T-cell (primary cell): Measurements from ENCODE around the gene LGALS3BP. TPM values are rescaled to one million over a fixed set of nuclear protein-coding genes. Genes with fewer than 3 reads are reported as not detected.

Source experiments
- ATAC-seq, 4 experiments: fragments of 200-7000 bp in 3 of 4; fragments of 150-1000 bp in 1 of 4; cut with Tn5 transposase; replicated peaks in 1 of 4; 1 replicate in 3 of 4; 2 replicates in 1 of 4; pipeline ENCODE4 v1.10.0; 2021; ENCODE audit warnings: moderate library complexity in 3 of 4, mild to moderate bottlenecking in 2 of 4, moderate number of reproducible peaks in 1 of 4
- CTCF ChIA-PET, 2 donors: fragments of 300-600 bp; sonication (Branson Sonifier 250); formaldehyde crosslinking; loops; one replicate each; lab custom pipeline; 2022; ENCODE audit warnings: antibody characterized with exemption in 2 of 2; lab: Charles Lee
- POLR2A ChIA-PET, 2 donors: fragments of 300-600 bp; sonication (Branson Sonifier 250); formaldehyde crosslinking; loops; one replicate each; lab custom pipeline; 2022; ENCODE audit warnings: antibody characterized with exemption in 2 of 2; lab: Charles Lee
- DNase-seq, 35 experiments: peaks; one replicate each; pipeline versions ENCODE4 v3.0.0 to v3.0.0-alpha.2; 2013 to 2023
- H3K27ac ChIP-seq: one replicate; pipeline ENCODE4 v1.5.1; 2013; ENCODE audit warnings: low read length
- H3K27me3 ChIP-seq, 2 experiments: replicated peaks in 1 of 2; 1 replicate in 1 of 2; 2 replicates in 1 of 2; pipeline versions ENCODE4 v1.6.1 to v1.7.0; 2013; ENCODE audit warnings: low read length in 1 of 2, mixed read lengths in 1 of 2; ENCODE audit not compliant: control insufficient read depth in 2 of 2, insufficient read depth in 2 of 2; ENCODE audit errors: extremely low read depth in 1 of 2
- H3K36me3 ChIP-seq, 2 donors: 1 replicate in 1 of 2; 2 replicates in 1 of 2; pipeline versions ENCODE4 v1.6.1 to v1.7.0; 2013; ENCODE audit warnings: low read length in 1 of 2; ENCODE audit not compliant: control insufficient read depth in 2 of 2, insufficient read depth in 1 of 2; ENCODE audit errors: extremely low read depth in 1 of 2
- H3K4me1 ChIP-seq, 2 experiments: 1 replicate in 1 of 2; 2 replicates in 1 of 2; pipeline versions ENCODE4 v1.6.1 to v1.7.0; 2013; ENCODE audit warnings: low read length in 2 of 2, mixed read lengths in 1 of 2; ENCODE audit not compliant: insufficient read depth in 2 of 2, control insufficient read depth in 1 of 2; ENCODE audit errors: extremely low read depth in 1 of 2
- H3K4me3 ChIP-seq, 2 donors: 1 replicate in 1 of 2; 2 replicates in 1 of 2; pipeline versions ENCODE4 v1.5.1 to v1.7.0; 2013; ENCODE audit warnings: mild to moderate bottlenecking in 2 of 2, low read length in 1 of 2, moderate library complexity in 1 of 2; ENCODE audit not compliant: control insufficient read depth in 1 of 2; ENCODE audit errors: extremely low read depth in 1 of 2
- H3K9me3 ChIP-seq: 2 replicates; pipeline ENCODE4 v1.7.0; 2013
- H3K27ac Mint-ChIP-seq, 2 donors: one replicate each; pipeline ENCODE4 v1.8.0; 2020 to 2021; ENCODE audit warnings: mild to moderate bottlenecking in 2 of 2, mixed read lengths in 2 of 2
- H3K27me3 Mint-ChIP-seq, 2 donors: one replicate each; pipeline ENCODE4 v1.8.0; 2021 to 2022; ENCODE audit warnings: mixed read lengths in 2 of 2
- H3K36me3 Mint-ChIP-seq: one replicate; pipeline ENCODE4 v1.8.0; 2021; ENCODE audit warnings: mixed read lengths
- H3K4me1 Mint-ChIP-seq, 3 donors: one replicate each; pipeline ENCODE4 v1.8.0; 2020 to 2022; ENCODE audit warnings: mixed read lengths in 3 of 3, mild to moderate bottlenecking in 1 of 3
- H3K4me3 Mint-ChIP-seq, 3 donors: one replicate each; pipeline ENCODE4 v1.8.0; 2020 to 2022; ENCODE audit warnings: mild to moderate bottlenecking in 3 of 3, mixed read lengths in 3 of 3, moderate library complexity in 3 of 3
- H3K9me3 Mint-ChIP-seq, 3 donors: one replicate each; pipeline ENCODE4 v1.8.0; 2020 to 2022; ENCODE audit warnings: mixed read lengths in 3 of 3
- WGBS: methylation state at CpG from one replicate; pipeline ENCODE4 v1.1.5; 2013; ENCODE audit warnings: missing lambda C conversion rate; ENCODE audit not compliant: insufficient coverage; 5-methylcytosine and 5-hydroxymethylcytosine counted together
- total RNA-seq, 35 experiments: library from RNA in 6 of 35; stranded (reverse) in 6 of 35; fragments of 120-200 nt in 1 of 35; gene quantifications; one replicate each; pipeline versions ENCODE4 v1.2.1 to v1.2.4 and lab custom pipeline; 2013 to 2026

The LGALS3BP gene
- total RNA-seq, 5 donors from 2014 or later (not counting 1 experiment from before 2014, with no cell fraction given), result 28.2 to 80.7 (median 51.6) TPM

GRCh38 chr17:79014158-79014758 is 34.5 kb upstream of the LGALS3BP start:
- no peak overlapping the region for H3K27ac ChIP-seq
- Mint-ChIP-seq H3K36me3 (no peaks in the 10 kb centered on the region), H3K4me1 (peaks cover 7 to 15% (median 11%) of the 10 kb centered on the region in 3 donors), H3K9me3 (peaks cover 0 to 4% (median 0%) of the 10 kb centered on the region in 3 donors), H3K4me3 (no peak overlapping the region), H3K27ac (no peak overlapping the region), H3K27me3 (peaks cover 4 to 7% of the 10 kb centered on the region in 2 donors)
- ATAC-seq, result no peak
- no peaks in the 10 kb centered on the region for H3K27me3 ChIP-seq
- no peaks in the 10 kb centered on the region for H3K9me3 ChIP-seq
- 80% methylated on average over 1 of the region's 2 CpGs for WGBS
- ChIA-PET POLR2A (no interaction called here), CTCF (no interaction called here)
- DNase-seq, result no peak
- H3K4me1 ChIP-seq, result peaks cover 0 to 8% of the 10 kb centered on the region in 2 experiments
- no peak overlapping the region for H3K4me3 ChIP-seq
- H3K36me3 ChIP-seq, result no peaks in the 10 kb centered on the region

GRCh38 chr17:79012563-79013134 is 32.9 kb upstream of the LGALS3BP start:
- peaks cover 21 to 27% (median 24%) of the 10 kb centered on the region in 3 donors for H3K4me1 Mint-ChIP-seq
- no peak overlapping the region for H3K27ac Mint-ChIP-seq
- ChIA-PET CTCF (no interaction called here), POLR2A (no interaction called here)
- H3K9me3 Mint-ChIP-seq, result peaks cover 0 to 4% (median 0%) of the 10 kb centered on the region in 3 donors
- ATAC-seq (no peak), DNase-seq (no peak)
- no peak overlapping the region for H3K4me3 ChIP-seq
- peaks cover 4 to 6% of the 10 kb centered on the region in 2 donors for H3K27me3 Mint-ChIP-seq
- no peaks in the 10 kb centered on the region for H3K27me3 ChIP-seq
- H3K4me3 Mint-ChIP-seq, result no peak overlapping the region
- H3K36me3 ChIP-seq, result peaks cover 0 to 4% of the 10 kb centered on the region in 2 donors
- no peaks in the 10 kb centered on the region for H3K9me3 ChIP-seq
- no peak overlapping the region for H3K27ac ChIP-seq
- WGBS, result 62% methylated on average over 5 of the region's 6 CpGs
- no peaks in the 10 kb centered on the region for H3K36me3 Mint-ChIP-seq
- H3K4me1 ChIP-seq, result peaks cover 5 to 24% of the 10 kb centered on the region in 2 experiments

DNA sequence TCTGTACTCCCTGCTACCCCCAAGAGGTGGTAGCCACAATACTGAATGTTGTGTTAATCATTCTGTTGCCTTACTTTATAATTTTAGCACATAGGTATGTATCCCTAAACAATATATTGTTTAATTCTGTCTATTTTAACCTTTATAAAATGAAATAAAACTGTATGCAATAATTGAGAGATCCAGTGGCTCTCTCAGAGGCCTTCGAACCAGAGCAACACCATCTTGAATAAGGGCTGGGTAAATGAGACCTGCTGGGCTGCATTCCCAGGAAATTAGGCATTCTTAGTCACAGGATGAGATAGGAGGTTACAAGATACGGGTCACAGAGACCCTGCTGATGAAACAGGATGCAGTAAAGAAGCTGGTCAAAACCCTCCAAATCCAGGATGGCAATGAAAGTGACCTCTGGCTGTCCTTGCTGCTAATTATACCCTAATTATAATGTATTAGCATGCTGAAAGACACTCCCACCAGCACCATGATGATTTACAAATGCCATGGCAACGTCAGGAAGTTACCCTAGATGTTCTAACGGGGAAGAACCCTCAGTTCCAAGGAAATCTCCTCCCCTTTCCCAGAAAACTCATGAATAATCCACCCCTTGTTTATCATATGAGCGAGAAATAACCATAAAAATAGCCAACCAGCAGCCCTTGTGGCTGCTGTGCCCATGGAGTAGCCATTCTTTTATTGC is 31.9 kb upstream of the LGALS3BP start:
- Histone ChIP-seq H3K4me1 (peaks cover 6 to 34% of the 10 kb centered on the region in 2 experiments), H3K9me3 (no peaks in the 10 kb centered on the region), H3K36me3 (peaks cover 0 to 4% of the 10 kb centered on the region in 2 donors), H3K4me3 (no peak overlapping the region), H3K27me3 (no peaks in the 10 kb centered on the region), H3K27ac (no peak overlapping the region)
- CTCF ChIA-PET, result no interaction called here
- H3K4me1 Mint-ChIP-seq, result peaks cover 32 to 38% (median 34%) of the 10 kb centered on the region in 3 donors
- H3K36me3 Mint-ChIP-seq, result no peaks in the 10 kb centered on the region
- 68% methylated on average over 3 of the region's 5 CpGs for WGBS
- H3K27ac Mint-ChIP-seq, result no peak overlapping the region
- no peak for DNase-seq
- no peak for ATAC-seq
- peaks cover 0 to 4% (median 0%) of the 10 kb centered on the region in 3 donors for H3K9me3 Mint-ChIP-seq
- POLR2A ChIA-PET, result no interaction called here
- H3K4me3 Mint-ChIP-seq, result peak overlapping the region in 2 of 3 donors; percentile 85 to 88
- peaks cover 3 to 4% of the 10 kb centered on the region in 2 donors for H3K27me3 Mint-ChIP-seq

GRCh38 chr17:79010304-79010646 is 30.6 kb upstream of the LGALS3BP start:
- ChIA-PET POLR2A (interaction anchor here in 1 of 2 donors (0.6 kb wide), 1 partner anchor 23 kb away, joined by 8 read pairs; no protein-coding TSS in a partner anchor), CTCF (no interaction called here)
- Mint-ChIP-seq H3K27me3 (peaks cover 2 to 4% of the 10 kb centered on the region in 2 donors), H3K9me3 (peaks cover 0 to 4% (median 0%) of the 10 kb centered on the region in 3 donors), H3K4me3 (peak overlapping the region; percentile 85 to 88 (median 87)), H3K36me3 (no peaks in the 10 kb centered on the region), H3K27ac (peak overlapping the region; percentile 93 to 95), H3K4me1 (peaks cover 45 to 51% (median 47%) of the 10 kb centered on the region in 3 donors)
- H3K27ac ChIP-seq, result peak overlapping the region; percentile 77
- DNase-seq (no peak), ATAC-seq (no peak)
- peaks cover 17 to 47% of the 10 kb centered on the region in 2 experiments for H3K4me1 ChIP-seq
- H3K9me3 ChIP-seq, result no peaks in the 10 kb centered on the region
- H3K36me3 ChIP-seq, result peaks cover 0 to 4% of the 10 kb centered on the region in 2 donors
- peak overlapping the region; percentile 72 to 76 for H3K4me3 ChIP-seq
- H3K27me3 ChIP-seq, result no peaks in the 10 kb centered on the region
- whole genome bisulfite sequencing, result 69% methylated on average over 5 of the region's 7 CpGs

GRCh38 chr17:79009397-79010303 is 29.9 kb upstream of the LGALS3BP start, which contains the start of gene CANT1:
Gene CANT1, minus strand, starts transcription at chr17:79009764. Its CDS starts 12,142 bp downstream, at chr17:78997622.
- peak within 1 kb of the TSS; percentile 77 for H3K27ac ChIP-seq
- WGBS, result under 1% methylated on average over 45 of the region's 73 CpGs
- H3K27me3 Mint-ChIP-seq, result peaks cover 2 to 4% of the 10 kb centered on the region in 2 donors
- no peaks in the 10 kb centered on the region for H3K9me3 ChIP-seq
- H3K36me3 Mint-ChIP-seq, result no peaks in the 10 kb centered on the region
- ChIA-PET CTCF (no interaction called here), POLR2A (interaction anchor here (0.6 to 0.7 kb wide), 3 partner anchors 27 to 751 kb away, joined by 3 to 4 read pairs (median 3); no protein-coding TSS in a partner anchor)
- H3K27me3 ChIP-seq, result no peaks in the 10 kb centered on the region
- peak within 1 kb of the TSS; percentile 85 to 88 (median 87) for H3K4me3 Mint-ChIP-seq
- ATAC-seq (peak; percentile 94 to 96 (median 96)), DNase-seq (peak; percentile 64 to 92 (median 79))
- H3K4me3 ChIP-seq, result peak within 1 kb of the TSS; percentile 72 to 88
- peaks cover 0 to 4% of the 10 kb centered on the region in 2 donors for H3K36me3 ChIP-seq
- H3K4me1 ChIP-seq, result peaks cover 20 to 50% of the 10 kb centered on the region in 2 experiments
- H3K9me3 Mint-ChIP-seq, result peaks cover 0 to 4% (median 0%) of the 10 kb centered on the region in 3 donors
- H3K4me1 Mint-ChIP-seq, result peaks cover 48 to 53% (median 49%) of the 10 kb centered on the region in 3 donors
- H3K27ac Mint-ChIP-seq, result peak within 1 kb of the TSS; percentile 94 to 95
